ENCODE data around the gene PI4K2A. TPM values are rescaled to one million over a fixed set of nuclear protein-coding genes. Genes with fewer than 3 reads are reported as not detected.

The PI4K2A gene
- total and polyA plus RNA-seq, 2 donors (not counting 3 experiments of a cell fraction or from before 2014, with no cell fraction given) = 20.4 to 24.6 TPM

GRCh38 chr10:97618733-97619132 is 21.7 kb upstream of the PI4K2A start:
- Histone ChIP-seq H3K27me3 (ENCODE audit: control insufficient read depth in 2 of 2, insufficient read depth in 2 of 2, low read length in 2 of 2) (no peaks in the 10 kb centered on the region), H3K36me3 (ENCODE audit: control insufficient read depth in 2 of 2, extremely low read depth in 1 of 2, insufficient read depth in 2 of 2, low read length in 2 of 2) (no peaks in the 10 kb centered on the region), H3K79me2 (ENCODE audit: control insufficient read depth, insufficient read depth, low read length) (no peaks in the 10 kb centered on the region), H4K20me1 (replicated peaks; ENCODE audit: control insufficient read depth, extremely low read depth, insufficient read depth, low read length) (no peaks in the 10 kb centered on the region), H3K9me1 (replicated peaks; ENCODE audit: control insufficient read depth, extremely low read depth, insufficient read depth, low read length) (no peaks in the 10 kb centered on the region), H3K4me1 (ENCODE audit: control insufficient read depth, extremely low read depth, insufficient read depth, low read length) (no peaks in the 10 kb centered on the region), H3K9ac (replicated peaks; ENCODE audit: extremely low read depth, insufficient read depth, low read length) (no peak overlapping the region), H3K4me2 (ENCODE audit: insufficient read depth, low read length) (no peak overlapping the region), H3K9me3 (replicated peaks; ENCODE audit: control insufficient read depth, insufficient read depth, low read length) (no peaks in the 10 kb centered on the region), H2AFZ (ENCODE audit: low read depth, low read length) (no peak overlapping the region), H3K4me3 (replicated peaks in 1 of 3; ENCODE audit: insufficient read depth in 1 of 3, low read depth in 1 of 3, low read length in 3 of 3) (no peak overlapping the region), H3K27ac (ENCODE audit: insufficient read depth, low read depth, low read length) (no peak overlapping the region)
- POLR2A ChIA-PET = no interaction called here
- CTCF ChIA-PET = no interaction called here
- TF ChIP-seq FOS (IDR thresholded peaks at IDR 0.05; ENCODE audit: borderline replicate concordance, insufficient read depth, low read length) = no peak
- TF ChIP-seq GATA2 (IDR thresholded peaks at IDR 0.05; ENCODE audit: insufficient read depth, insufficient read length, low read depth, low read length) = no peak
- TF ChIP-seq EZH2 (IDR thresholded peaks at IDR 0.05; ENCODE audit: borderline replicate concordance, low read depth, low read length, severe bottlenecking) = no peak
- TF ChIP-seq, protein P1, sequence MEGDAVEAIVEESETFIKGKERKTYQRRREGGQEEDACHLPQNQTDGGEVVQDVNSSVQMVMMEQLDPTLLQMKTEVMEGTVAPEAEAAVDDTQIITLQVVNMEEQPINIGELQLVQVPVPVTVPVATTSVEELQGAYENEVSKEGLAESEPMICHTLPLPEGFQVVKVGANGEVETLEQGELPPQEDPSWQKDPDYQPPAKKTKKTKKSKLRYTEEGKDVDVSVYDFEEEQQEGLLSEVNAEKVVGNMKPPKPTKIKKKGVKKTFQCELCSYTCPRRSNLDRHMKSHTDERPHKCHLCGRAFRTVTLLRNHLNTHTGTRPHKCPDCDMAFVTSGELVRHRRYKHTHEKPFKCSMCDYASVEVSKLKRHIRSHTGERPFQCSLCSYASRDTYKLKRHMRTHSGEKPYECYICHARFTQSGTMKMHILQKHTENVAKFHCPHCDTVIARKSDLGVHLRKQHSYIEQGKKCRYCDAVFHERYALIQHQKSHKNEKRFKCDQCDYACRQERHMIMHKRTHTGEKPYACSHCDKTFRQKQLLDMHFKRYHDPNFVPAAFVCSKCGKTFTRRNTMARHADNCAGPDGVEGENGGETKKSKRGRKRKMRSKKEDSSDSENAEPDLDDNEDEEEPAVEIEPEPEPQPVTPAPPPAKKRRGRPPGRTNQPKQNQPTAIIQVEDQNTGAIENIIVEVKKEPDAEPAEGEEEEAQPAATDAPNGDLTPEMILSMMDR (IDR thresholded peaks at IDR 0.05; ENCODE audit: extremely low read depth in 1 of 2, insufficient read depth in 1 of 2, low read depth in 1 of 2, low read length in 2 of 2) = no peak
- no peak for TF ChIP-seq JUN (IDR thresholded peaks at IDR 0.05; ENCODE audit: borderline replicate concordance, insufficient read depth, insufficient read length, low read depth)
- no peak for TF ChIP-seq POLR2A (IDR thresholded peaks at IDR 0.05; ENCODE audit: low read depth, low read length)
- no peak for TF ChIP-seq MAX (IDR thresholded peaks at IDR 0.05; ENCODE audit: insufficient read depth, insufficient read length)
- TF ChIP-seq POLR2AphosphoS5 (IDR thresholded peaks at IDR 0.05; ENCODE audit: insufficient read depth, low read depth, low read length) = no peak
- no peak for TF ChIP-seq MYC (IDR thresholded peaks at IDR 0.05; ENCODE audit: low read depth, low read length)
- no TSS peak for BruUV-seq (replicated peaks)
- intact Hi-C loops (cut with micrococcal nuclease) = no loop called here
- FAIRE-seq (no peak), DNase-seq (ENCODE audit: low read depth, low spot score) (no peak)
- dilution Hi-C loops (cut with MboI; ENCODE audit: extremely low pct_ligation_motif_present, low sequenced_read_pairs) = no loop called here

Data from endothelial cell of umbilical vein (primary cell).